ENCODE results near the gene CELSR1. TPM values are rescaled to one million over a fixed set of nuclear protein-coding genes. Genes with fewer than 3 reads are reported as not detected.

CELSR1 gene
- total RNA-seq, 1 donor from 2014 or later = 16.0 TPM

DNA sequence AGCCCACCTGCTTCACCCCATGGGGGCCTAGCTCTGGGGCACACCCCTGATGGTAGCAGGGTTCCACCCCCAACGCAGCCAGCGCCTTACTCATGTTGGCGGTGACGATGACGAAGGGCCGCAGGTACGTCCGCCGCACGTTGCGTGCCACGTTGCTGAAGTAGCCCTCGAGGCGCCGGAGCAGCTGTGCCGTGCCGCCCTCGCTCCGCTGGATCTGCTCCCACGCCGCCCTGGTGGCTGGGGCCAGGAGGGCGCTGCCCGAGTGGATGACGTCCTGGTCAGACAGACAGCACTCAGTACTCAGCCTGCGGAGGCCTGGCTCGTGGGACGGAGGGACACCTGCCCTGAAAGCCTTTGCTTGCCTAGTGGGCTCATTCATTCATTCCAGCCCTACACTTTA lies 151.1 kb downstream of the CELSR1 start:
- Mint-ChIP-seq H3K9me3 (ENCODE audit: unreplicated experiment) (no peaks in the 10 kb centered on the region), H3K27ac (ENCODE audit: unreplicated experiment) (no peak overlapping the region), H3K4me1 (ENCODE audit: unreplicated experiment) (peaks cover 12% of the 10 kb centered on the region), H3K36me3 (ENCODE audit: unreplicated experiment) (peaks cover 4% of the 10 kb centered on the region), H3K4me3 (ENCODE audit: unreplicated experiment) (no peak overlapping the region), H3K27me3 (ENCODE audit: unreplicated experiment) (no peaks in the 10 kb centered on the region)
- no peak for DNase-seq (ENCODE audit: extremely low spot score, unreplicated experiment)
- TF ChIP-seq, protein P1, sequence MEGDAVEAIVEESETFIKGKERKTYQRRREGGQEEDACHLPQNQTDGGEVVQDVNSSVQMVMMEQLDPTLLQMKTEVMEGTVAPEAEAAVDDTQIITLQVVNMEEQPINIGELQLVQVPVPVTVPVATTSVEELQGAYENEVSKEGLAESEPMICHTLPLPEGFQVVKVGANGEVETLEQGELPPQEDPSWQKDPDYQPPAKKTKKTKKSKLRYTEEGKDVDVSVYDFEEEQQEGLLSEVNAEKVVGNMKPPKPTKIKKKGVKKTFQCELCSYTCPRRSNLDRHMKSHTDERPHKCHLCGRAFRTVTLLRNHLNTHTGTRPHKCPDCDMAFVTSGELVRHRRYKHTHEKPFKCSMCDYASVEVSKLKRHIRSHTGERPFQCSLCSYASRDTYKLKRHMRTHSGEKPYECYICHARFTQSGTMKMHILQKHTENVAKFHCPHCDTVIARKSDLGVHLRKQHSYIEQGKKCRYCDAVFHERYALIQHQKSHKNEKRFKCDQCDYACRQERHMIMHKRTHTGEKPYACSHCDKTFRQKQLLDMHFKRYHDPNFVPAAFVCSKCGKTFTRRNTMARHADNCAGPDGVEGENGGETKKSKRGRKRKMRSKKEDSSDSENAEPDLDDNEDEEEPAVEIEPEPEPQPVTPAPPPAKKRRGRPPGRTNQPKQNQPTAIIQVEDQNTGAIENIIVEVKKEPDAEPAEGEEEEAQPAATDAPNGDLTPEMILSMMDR (IDR thresholded peaks at IDR 0.05) = no peak

DNA sequence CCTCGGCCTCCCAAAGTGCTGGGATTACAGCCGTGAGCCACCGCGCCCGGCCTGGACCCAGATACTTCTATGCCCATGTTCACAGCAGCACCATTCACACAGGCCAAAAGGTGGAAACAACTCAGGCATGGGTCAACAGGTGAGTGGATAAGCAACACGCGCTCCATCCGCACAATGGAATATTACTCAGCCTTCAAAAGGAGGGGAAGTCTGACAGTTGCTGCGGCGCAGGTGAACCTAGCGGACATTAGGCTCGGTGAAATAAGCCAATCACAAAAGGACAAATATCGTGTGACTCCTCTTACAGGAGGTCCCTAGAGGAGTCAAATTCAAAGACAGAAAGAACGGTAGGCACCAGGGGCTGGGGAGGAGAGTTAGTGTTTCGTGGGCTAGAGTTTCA lies 154.9 kb downstream of the CELSR1 start:
- no peaks in the 10 kb centered on the region for H3K9me3 Mint-ChIP-seq (ENCODE audit: unreplicated experiment)
- H3K36me3 Mint-ChIP-seq (ENCODE audit: unreplicated experiment) = peaks cover 4% of the 10 kb centered on the region
- no peak overlapping the region for H3K4me3 Mint-ChIP-seq (ENCODE audit: unreplicated experiment)
- no peaks in the 10 kb centered on the region for H3K27me3 Mint-ChIP-seq (ENCODE audit: unreplicated experiment)
- H3K4me1 Mint-ChIP-seq (ENCODE audit: unreplicated experiment) = peaks cover 1% of the 10 kb centered on the region
- H3K27ac Mint-ChIP-seq (ENCODE audit: unreplicated experiment) = no peak overlapping the region
- TF ChIP-seq, protein P1 (IDR thresholded peaks at IDR 0.05) = no peak
- no peak for DNase-seq (ENCODE audit: extremely low spot score, unreplicated experiment)

DNA sequence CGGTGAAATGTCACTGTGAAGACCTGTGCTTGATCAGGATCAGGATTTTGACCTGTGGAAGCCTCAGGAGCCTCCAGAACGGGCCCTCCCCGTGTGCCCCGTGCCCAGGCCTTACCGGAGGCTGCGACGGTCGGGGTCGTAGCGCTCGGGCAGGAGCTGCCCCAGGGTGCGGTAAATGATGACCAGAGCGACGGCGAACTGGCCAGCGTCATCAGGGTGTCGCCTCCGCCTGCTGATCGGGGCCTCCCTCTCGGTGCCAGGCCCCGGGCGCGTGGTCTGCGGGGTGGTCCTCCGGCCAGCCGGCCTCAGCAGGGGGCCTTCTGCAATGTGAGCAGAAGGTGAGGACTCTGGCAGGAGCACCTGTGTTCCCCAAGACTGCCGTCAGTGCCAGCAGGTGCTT lies 155.7 kb downstream of the CELSR1 start:
- H3K36me3 Mint-ChIP-seq (ENCODE audit: unreplicated experiment) = peaks cover 8% of the 10 kb centered on the region
- H3K27ac Mint-ChIP-seq (ENCODE audit: unreplicated experiment) = no peak overlapping the region
- TF ChIP-seq, protein P1 (IDR thresholded peaks at IDR 0.05) = no peak
- no peak overlapping the region for H3K4me3 Mint-ChIP-seq (ENCODE audit: unreplicated experiment)
- no peak for DNase-seq (ENCODE audit: extremely low spot score, unreplicated experiment)
- no peaks in the 10 kb centered on the region for H3K27me3 Mint-ChIP-seq (ENCODE audit: unreplicated experiment)
- H3K9me3 Mint-ChIP-seq (ENCODE audit: unreplicated experiment) = no peaks in the 10 kb centered on the region
- H3K4me1 Mint-ChIP-seq (ENCODE audit: unreplicated experiment) = peaks cover 2% of the 10 kb centered on the region

DNA sequence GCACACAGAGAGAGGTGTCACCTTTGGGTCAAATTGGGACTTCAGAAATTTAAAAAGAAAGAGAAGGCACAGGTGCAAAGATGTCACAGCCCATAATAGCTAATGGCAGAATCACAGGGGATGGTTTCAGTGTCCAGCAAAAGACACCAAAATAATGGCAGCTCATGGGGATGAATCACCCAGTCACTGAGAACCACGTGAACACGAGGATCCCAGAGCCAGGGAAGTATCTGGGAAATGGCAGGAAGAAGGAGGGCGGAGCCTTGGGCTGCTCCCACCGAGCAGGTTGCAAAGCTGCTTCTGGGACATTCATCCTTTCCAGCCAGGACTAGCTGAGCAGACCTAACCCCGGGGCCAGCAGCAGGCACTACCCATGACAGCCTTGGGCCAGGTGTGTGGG lies 156.3 kb downstream of the CELSR1 start:
- Mint-ChIP-seq H3K4me1 (ENCODE audit: unreplicated experiment) (peaks cover 2% of the 10 kb centered on the region), H3K9me3 (ENCODE audit: unreplicated experiment) (peaks cover under 1% of the 10 kb centered on the region), H3K27me3 (ENCODE audit: unreplicated experiment) (no peaks in the 10 kb centered on the region), H3K4me3 (ENCODE audit: unreplicated experiment) (no peak overlapping the region), H3K36me3 (ENCODE audit: unreplicated experiment) (peaks cover 12% of the 10 kb centered on the region), H3K27ac (ENCODE audit: unreplicated experiment) (no peak overlapping the region)
- TF ChIP-seq, protein P1 (IDR thresholded peaks at IDR 0.05) = no peak
- DNase-seq (ENCODE audit: extremely low spot score, unreplicated experiment) = no peak

DNA sequence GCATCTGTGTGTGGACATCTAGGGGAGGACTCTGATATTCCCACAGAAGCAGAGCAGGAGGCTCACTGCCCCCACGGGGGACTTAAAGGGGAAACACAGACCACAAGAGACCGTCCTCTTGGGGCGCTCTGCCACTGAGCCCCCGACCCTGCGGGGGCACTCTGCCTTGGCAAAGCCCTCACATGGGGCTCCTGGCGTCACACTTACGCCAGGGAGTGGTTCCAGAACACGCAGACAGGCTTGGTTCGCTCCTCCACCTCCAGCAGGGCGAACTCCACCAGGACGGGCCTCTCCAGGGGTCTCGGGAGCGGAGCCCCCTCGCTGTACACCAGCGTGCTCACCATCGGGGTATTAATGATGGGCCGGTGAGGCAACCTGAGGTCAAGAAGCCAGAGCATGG lies 156.8 kb downstream of the CELSR1 start:
- Mint-ChIP-seq H3K9me3 (ENCODE audit: unreplicated experiment) (peaks cover 5% of the 10 kb centered on the region), H3K27ac (ENCODE audit: unreplicated experiment) (no peak overlapping the region), H3K36me3 (ENCODE audit: unreplicated experiment) (peaks cover 17% of the 10 kb centered on the region), H3K4me1 (ENCODE audit: unreplicated experiment) (peaks cover 2% of the 10 kb centered on the region), H3K27me3 (ENCODE audit: unreplicated experiment) (no peaks in the 10 kb centered on the region), H3K4me3 (ENCODE audit: unreplicated experiment) (no peak overlapping the region)
- TF ChIP-seq, protein P1 (IDR thresholded peaks at IDR 0.05) = no peak
- no peak for DNase-seq (ENCODE audit: extremely low spot score, unreplicated experiment)
